GM23338 (cell line): Measurements from ENCODE around the gene PXMP4. TPM values are rescaled to one million over a fixed set of nuclear protein-coding genes. Genes with fewer than 3 reads are reported as not detected.

ENCODE experiments used
- ATAC-seq: fragments of 200-7000 bp; cut with Tn5 transposase; 3 replicates; pipeline ENCODE4 v1.9.1; 2020
- DNase-seq: peaks from one replicate; pipeline ENCODE4 v3.0.0-alpha.2; 2015; ENCODE audit warnings: low spot score
- H2AFZ ChIP-seq: fragments of 200-600 bp; sonication (generic); 2 replicates; pipeline ENCODE4 v1.8.0; 2016; ENCODE audit warnings: antibody characterized with exemption, mild to moderate bottlenecking, moderate library complexity
- H3F3A ChIP-seq: fragments of 200-600 bp; sonication (generic); replicated peaks from 2 replicates; pipeline ENCODE4 v1.8.0; 2017; ENCODE audit warnings: antibody characterized with exemption, mixed run types, low read depth
- H3K27ac ChIP-seq: fragments of 200-600 bp; sonication (generic); 2 replicates; pipeline ENCODE4 v1.6.1; 2016; ENCODE audit warnings: low read depth
- H3K27me3 ChIP-seq: fragments of 200-600 bp; sonication (generic); 2 replicates; pipeline ENCODE4 v1.8.0; 2016; ENCODE audit warnings: mild to moderate bottlenecking, mixed run types, moderate library complexity; ENCODE audit not compliant: insufficient read depth
- H3K36me3 ChIP-seq: fragments of 200-600 bp; sonication (generic); 2 replicates; pipeline ENCODE4 v1.8.0; 2016; ENCODE audit warnings: mild to moderate bottlenecking; ENCODE audit not compliant: insufficient read depth
- H3K4me1 ChIP-seq: fragments of 200-600 bp; sonication (generic); 2 replicates; pipeline ENCODE4 v1.8.0; 2016; ENCODE audit warnings: mild to moderate bottlenecking, moderate library complexity; ENCODE audit not compliant: insufficient read depth
- H3K4me2 ChIP-seq: fragments of 200-600 bp; sonication (generic); 2 replicates; pipeline ENCODE4 v1.7.1; 2017; ENCODE audit warnings: mixed run types
- H3K4me3 ChIP-seq: fragments of 200-600 bp; sonication (generic); 2 replicates; pipeline ENCODE4 v1.6.1; 2016; ENCODE audit warnings: mixed run types
- H3K79me2 ChIP-seq: fragments of 200-600 bp; sonication (generic); replicated peaks from 2 replicates; pipeline ENCODE4 v1.8.0; 2017; ENCODE audit warnings: mild to moderate bottlenecking; ENCODE audit not compliant: insufficient read depth
- H3K9me2 ChIP-seq: fragments of 200-600 bp; sonication (generic); 2 replicates; pipeline ENCODE4 v1.8.0; 2017; ENCODE audit not compliant: insufficient read depth
- H4K20me1 ChIP-seq: fragments of 200-600 bp; sonication (generic); replicated peaks from 2 replicates; pipeline ENCODE4 v1.8.0; 2017; ENCODE audit warnings: mild to moderate bottlenecking; ENCODE audit not compliant: insufficient read depth
- H3K27ac Mint-ChIP-seq: 2 replicates; pipeline ENCODE4 v1.8.0; 2020; ENCODE audit warnings: inconsistent platforms, mild to moderate bottlenecking, moderate library complexity, mixed read lengths
- H3K27me3 Mint-ChIP-seq: 3 replicates; pipeline ENCODE4 v1.8.0; 2022; ENCODE audit warnings: low read depth, mild to moderate bottlenecking, moderate library complexity, mixed read lengths, inconsistent platforms; ENCODE audit not compliant: insufficient read depth, poor library complexity
- H3K36me3 Mint-ChIP-seq: 3 replicates; pipeline ENCODE4 v1.8.0; 2021; ENCODE audit warnings: low read depth, mild to moderate bottlenecking, inconsistent platforms, moderate library complexity, mixed read lengths
- H3K4me1 Mint-ChIP-seq: 3 replicates; pipeline ENCODE4 v1.8.0; 2020; ENCODE audit warnings: mild to moderate bottlenecking, inconsistent platforms, mixed read lengths
- H3K4me3 Mint-ChIP-seq: 3 replicates; pipeline ENCODE4 v1.8.0; 2021; ENCODE audit warnings: moderate library complexity, mild to moderate bottlenecking, inconsistent platforms, mixed read lengths
- H3K9me3 Mint-ChIP-seq: 3 replicates; pipeline ENCODE4 v1.8.0; 2020; ENCODE audit warnings: moderate library complexity, mild to moderate bottlenecking, inconsistent platforms, mixed read lengths
- CREB1 ChIP-seq: fragments of 250-450 bp; sonication (Bioruptor Pico); IDR thresholded peaks from 2 replicates; pipeline ENCODE4 v1.5.0; 2020; ENCODE audit warnings: low read depth, mild to moderate bottlenecking, moderate library complexity
- CTCF ChIP-seq, 2 experiments: fragments of 200-600 bp in 1 of 2; sonication (generic) in 1 of 2; conservative IDR thresholded peaks; 2 replicates each; pipeline versions ENCODE4 v1.5.1 to v1.6.1; 2016 to 2017; ENCODE audit warnings: antibody characterized with exemption in 2 of 2, low read depth in 2 of 2, mild to moderate bottlenecking in 2 of 2, moderate library complexity in 1 of 2
- EZH2 ChIP-seq: fragments of 200-600 bp; sonication (generic); IDR thresholded peaks from one replicate; pipeline ENCODE4 v1.8.0; 2017; ENCODE audit warnings: antibody characterized with exemption, mild to moderate bottlenecking, low read depth; ENCODE audit not compliant: unreplicated experiment
- POLR2AphosphoS5 ChIP-seq: IDR thresholded peaks from 2 replicates; pipeline ENCODE4 v1.6.1; 2016; ENCODE audit warnings: antibody characterized with exemption, low read depth
- REST ChIP-seq: IDR thresholded peaks from one replicate; pipeline ENCODE4 v1.6.1; 2018; ENCODE audit warnings: antibody characterized with exemption; ENCODE audit not compliant: unreplicated experiment
- STAT1 ChIP-seq: IDR thresholded peaks from one replicate; pipeline ENCODE4 v1.6.1; 2016; ENCODE audit warnings: antibody characterized with exemption; ENCODE audit not compliant: unreplicated experiment
- ZNF114 ChIP-seq: fragments of 250-450 bp; sonication (Bioruptor Pico); IDR thresholded peaks from 2 replicates; pipeline ENCODE4 v1.5.0; 2020; ENCODE audit warnings: mild to moderate bottlenecking, moderate library complexity
- ZNF331 ChIP-seq: fragments of 250-450 bp; sonication (Bioruptor Pico); IDR thresholded peaks from 2 replicates; pipeline ENCODE4 v1.5.0; 2020; ENCODE audit warnings: low read depth, mild to moderate bottlenecking, moderate library complexity
- ZNF462 ChIP-seq: fragments of 250-450 bp; sonication (Bioruptor Pico); IDR thresholded peaks from 2 replicates; pipeline ENCODE4 v1.5.0; 2020; ENCODE audit warnings: mild to moderate bottlenecking, moderate library complexity
- polyA plus RNA-seq: library from polyadenylated mRNA; unstranded; fragments of >200 nt; fragmentation: Nextera tagmentation; extraction: Ambion mirVana; gene quantifications from 2 replicates; pipeline ENCODE4 v1.2.1, GENCODE V29; 2016
- total RNA-seq: library from RNA; depleted of rRNA; stranded (reverse); fragments of >200 nt; shearing (Covaris generic); gene quantifications from 2 replicates; pipeline ENCODE4 v1.2.3, GENCODE V29; 2014

Gene PXMP4
- total and polyA plus RNA-seq, 2 experiments from 2014 or later = 1.2 to 3.5 TPM

- Mint-ChIP-seq H3K27me3 (peaks cover 21% of the 10 kb centered on the region), H3K4me1 (peaks cover 29% of the 10 kb centered on the region)
- 0 out of 2 replicates have a peak, but pooled peaks cover 2% of the 10 kb centered on the region for H3F3A ChIP-seq
Observed at GRCh38 chr20:33689493-33689892, 30.6 kb downstream of the PXMP4 start.

More at GRCh38 chr20:33689493-33689892, 30.6 kb downstream of the PXMP4 start:
- no peaks in the 10 kb centered on the region for H3K9me3 Mint-ChIP-seq
- Histone ChIP-seq H3K36me3 (no peaks in the 10 kb centered on the region), H3K4me2 (no peak overlapping the region), H3K9me2 (no peaks in the 10 kb centered on the region), H3K79me2 (peaks cover 12% of the 10 kb centered on the region), H2AFZ (no peak overlapping the region), H4K20me1 (peaks cover 7% of the 10 kb centered on the region; the same call in 1 of the 2 replicates), H3K27ac (no peak overlapping the region), H3K4me1 (peaks cover 11% of the 10 kb centered on the region), H3K27me3 (no peaks in the 10 kb centered on the region), H3K4me3 (no peak overlapping the region)
- H3K4me3 Mint-ChIP-seq = no peak overlapping the region
- DNase-seq (no peak), ATAC-seq (no peak)
- H3K27ac Mint-ChIP-seq = no peak overlapping the region
- no peaks in the 10 kb centered on the region for H3K36me3 Mint-ChIP-seq
- TF ChIP-seq ZNF114 (CRISPR knock-in tag) (no peak), POLR2AphosphoS5 (no peak), REST (no peak), ZNF331 (no peak), ZNF462 (CRISPR knock-in tag) (no peak), STAT1 (no peak), EZH2 (no peak), CTCF (conservative IDR thresholded peaks at IDR 0.05; ENCODE audit: low read depth in 2 of 2) (no peak), CREB1 (no peak)
